Vagina (tissue), 2 donors: ENCODE results near the gene IPP.

Source experiments
- POLR2A ChIP-seq, 2 donors: fragments of 450-650 bp; IDR thresholded peaks; one replicate each; pipeline ENCODE4 v1.6.1; 2017; ENCODE audit warnings: antibody characterized with exemption in 2 of 2, mild to moderate bottlenecking in 2 of 2, moderate library complexity in 2 of 2
- POLR2AphosphoS5 ChIP-seq, 2 donors: sonication (generic); formaldehyde crosslinking; IDR thresholded peaks; one replicate each; pipeline ENCODE4 v1.9.0; 2017; ENCODE audit warnings: antibody characterized with exemption in 2 of 2, mild to moderate bottlenecking in 2 of 2, low read depth in 1 of 2; ENCODE audit not compliant: insufficient read depth in 1 of 2
- TF ChIP-seq, protein P1 (sequence below), 3 experiments: fragments of 450-650 bp in 2 of 3; fragments of 200-600 bp in 1 of 3; sonication (generic) in 1 of 3; IDR thresholded peaks; one replicate each; pipeline ENCODE4 v1.5.1; 2017 to 2019; ENCODE audit warnings: antibody characterized with exemption in 3 of 3, mild to moderate bottlenecking in 2 of 3, moderate library complexity in 2 of 3

DNA sequence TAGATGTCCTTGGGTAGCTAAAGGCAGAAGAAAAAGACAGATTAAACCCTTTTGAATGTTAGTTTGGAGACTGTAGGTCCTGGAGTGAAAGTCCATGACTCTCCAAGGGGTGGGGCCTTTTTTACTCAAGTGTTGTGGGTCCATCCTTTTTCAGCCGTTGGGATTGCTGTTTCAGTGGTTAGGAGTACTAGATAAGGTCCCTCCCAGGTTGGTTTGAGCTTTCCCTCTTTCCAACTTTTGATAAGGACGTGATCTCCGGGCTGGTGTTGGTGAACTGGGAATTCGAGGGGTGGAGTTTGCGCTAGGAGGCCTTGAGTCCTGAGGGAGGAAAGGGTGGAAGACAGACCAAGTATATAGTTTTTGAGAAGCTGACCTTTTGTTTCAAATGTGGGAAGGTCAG, 5.2 kb upstream of the IPP start:
- TF ChIP-seq, protein P1, sequence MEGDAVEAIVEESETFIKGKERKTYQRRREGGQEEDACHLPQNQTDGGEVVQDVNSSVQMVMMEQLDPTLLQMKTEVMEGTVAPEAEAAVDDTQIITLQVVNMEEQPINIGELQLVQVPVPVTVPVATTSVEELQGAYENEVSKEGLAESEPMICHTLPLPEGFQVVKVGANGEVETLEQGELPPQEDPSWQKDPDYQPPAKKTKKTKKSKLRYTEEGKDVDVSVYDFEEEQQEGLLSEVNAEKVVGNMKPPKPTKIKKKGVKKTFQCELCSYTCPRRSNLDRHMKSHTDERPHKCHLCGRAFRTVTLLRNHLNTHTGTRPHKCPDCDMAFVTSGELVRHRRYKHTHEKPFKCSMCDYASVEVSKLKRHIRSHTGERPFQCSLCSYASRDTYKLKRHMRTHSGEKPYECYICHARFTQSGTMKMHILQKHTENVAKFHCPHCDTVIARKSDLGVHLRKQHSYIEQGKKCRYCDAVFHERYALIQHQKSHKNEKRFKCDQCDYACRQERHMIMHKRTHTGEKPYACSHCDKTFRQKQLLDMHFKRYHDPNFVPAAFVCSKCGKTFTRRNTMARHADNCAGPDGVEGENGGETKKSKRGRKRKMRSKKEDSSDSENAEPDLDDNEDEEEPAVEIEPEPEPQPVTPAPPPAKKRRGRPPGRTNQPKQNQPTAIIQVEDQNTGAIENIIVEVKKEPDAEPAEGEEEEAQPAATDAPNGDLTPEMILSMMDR (IDR thresholded peaks at IDR 0.05), result no peak
- no peak for TF ChIP-seq POLR2A (IDR thresholded peaks at IDR 0.05)
- no peak for TF ChIP-seq POLR2AphosphoS5 (IDR thresholded peaks at IDR 0.05; ENCODE audit: insufficient read depth in 1 of 2, low read depth in 1 of 2)
